EH (cell line): Measurements from ENCODE around the gene KIDINS220.

Experiments used
- DNase-seq: peaks from one replicate; pipeline ENCODE4 v3.0.0-alpha.2; 2015; ENCODE audit warnings: low read depth

KIDINS220 gene

DNA sequence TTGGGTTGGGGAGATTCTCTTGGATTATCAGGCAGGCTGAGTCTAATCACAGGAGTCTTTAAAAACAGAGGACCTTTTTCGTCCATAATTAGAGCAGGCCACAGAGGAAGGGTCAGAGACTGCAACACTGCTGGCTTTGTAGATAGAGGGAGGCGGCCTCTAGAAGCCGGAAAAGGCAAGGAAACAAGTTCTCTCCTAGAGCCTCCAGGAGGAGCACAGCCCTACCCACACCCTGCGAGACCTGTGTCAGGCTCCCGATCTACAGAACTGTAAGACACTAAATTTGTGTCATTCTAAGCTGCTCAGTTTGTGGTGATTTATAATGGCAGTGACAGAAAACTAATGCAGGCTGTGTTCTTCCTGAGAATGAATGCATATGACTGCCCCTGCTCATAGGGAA is 140.2 kb downstream of the KIDINS220 start:
- DNase-seq = no peak

- DNase-seq = peak; percentile 13
These were observed 142.7 kb downstream of the KIDINS220 start for GRCh38 chr2:8694737-8695136.

- no peak for DNase-seq
These were observed 144.1 kb downstream of the KIDINS220 start for GRCh38 chr2:8693157-8693821.

- DNase-seq = no peak
These were observed 144.6 kb downstream of the KIDINS220 start for GRCh38 chr2:8692783-8693156.

DNA sequence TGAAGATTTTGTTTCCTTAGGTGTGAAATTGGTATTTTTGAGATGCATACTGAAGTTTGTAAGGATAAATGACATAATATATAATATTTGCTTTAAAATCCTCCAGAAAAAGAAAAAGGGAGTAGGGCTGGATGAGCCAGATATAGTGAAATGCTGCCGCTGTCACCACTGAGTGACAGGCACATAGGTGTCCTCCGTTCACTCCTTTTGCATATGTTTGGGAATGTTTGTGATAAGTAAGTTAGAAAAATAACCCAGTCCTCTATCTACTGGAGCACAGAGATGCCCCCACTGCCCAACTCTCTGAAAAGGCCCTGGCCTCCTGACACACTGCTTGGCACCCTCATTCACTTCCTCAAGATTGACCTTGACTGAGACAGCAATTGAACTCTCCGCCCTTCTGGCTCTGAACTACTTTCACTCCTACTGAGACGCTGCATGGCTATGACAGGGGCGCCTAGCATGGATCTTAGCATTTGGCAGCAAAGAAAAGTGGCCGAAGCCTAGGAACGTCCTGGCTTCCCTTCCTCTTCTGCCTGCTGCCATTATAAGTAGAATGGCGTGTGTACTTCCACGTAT is 145.5 kb downstream of the KIDINS220 start:
- no peak for DNase-seq

DNA sequence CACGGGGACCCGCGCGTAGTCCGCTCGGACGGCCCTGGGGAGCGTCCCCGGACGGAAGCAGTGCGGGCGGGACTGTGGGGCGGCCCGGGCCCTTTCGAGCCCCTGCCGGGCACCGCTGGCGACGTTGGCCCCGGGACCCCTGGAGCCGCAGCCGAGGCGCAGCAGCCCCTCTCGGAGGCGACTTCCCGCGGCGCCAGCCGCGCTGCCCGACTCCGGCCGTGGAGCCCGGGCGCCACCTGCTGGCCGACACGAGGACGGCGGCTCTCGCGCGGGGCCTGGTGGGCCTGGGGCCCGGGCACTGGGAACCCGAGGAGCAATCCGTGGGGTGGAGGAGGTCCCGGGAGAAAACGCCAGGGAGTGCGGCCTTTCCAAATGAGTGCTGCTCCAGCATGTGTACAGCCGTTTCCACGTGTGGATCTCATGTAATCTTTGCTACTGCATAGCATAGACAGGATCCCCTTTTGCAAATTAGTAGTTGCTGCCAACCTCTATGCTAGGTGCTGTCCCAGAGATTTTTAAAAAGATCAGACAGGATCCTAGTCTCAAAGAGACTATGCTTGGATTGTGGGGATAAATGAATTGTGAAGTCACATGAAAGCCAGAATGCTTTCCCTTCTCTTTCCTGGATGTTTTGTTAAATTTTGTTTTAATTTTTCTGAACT is 151.6 kb downstream of the KIDINS220 start:
- peak; percentile 50 for DNase-seq

DNA sequence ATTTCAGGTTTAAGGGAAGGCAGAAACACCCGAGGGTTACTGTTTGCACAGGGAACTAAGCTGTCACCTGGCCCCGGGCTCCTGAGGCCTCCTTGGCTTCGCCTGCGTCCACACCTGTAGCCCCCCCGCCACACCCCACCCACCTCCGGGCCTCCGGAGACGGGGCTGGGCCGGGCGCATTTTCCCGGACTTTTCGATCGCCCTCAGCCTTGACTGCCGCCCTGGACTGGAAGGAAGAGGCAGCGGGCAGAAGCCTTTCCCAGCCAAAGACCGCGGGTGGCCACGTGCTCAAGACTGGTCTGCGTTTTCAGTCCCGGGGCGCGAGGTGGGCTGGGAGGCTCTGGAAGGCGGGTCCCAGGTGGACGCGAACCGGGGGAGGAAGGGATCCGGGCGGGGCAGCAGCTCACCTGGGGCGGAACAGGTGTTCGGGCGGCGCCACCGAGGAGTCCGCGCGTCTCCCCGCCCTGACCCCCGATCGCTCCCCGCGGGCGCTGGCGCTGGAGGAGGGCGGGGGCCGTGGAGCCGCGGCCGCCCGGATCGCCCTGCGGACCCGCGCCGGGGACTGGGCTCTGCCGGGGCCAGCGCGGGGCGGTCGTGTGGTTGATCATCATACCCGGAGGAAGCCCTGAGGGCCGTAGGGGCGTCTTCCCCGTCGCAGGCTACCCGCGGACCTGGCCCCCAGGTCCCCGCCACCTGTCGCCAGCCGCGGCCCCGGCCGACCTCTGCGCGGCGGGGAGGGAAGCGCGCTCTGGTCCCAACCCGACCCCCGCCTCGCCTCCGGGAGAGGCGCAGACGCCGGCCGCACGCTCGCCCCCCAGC is 152.3 kb downstream of the KIDINS220 start:
- DNase-seq = peak; percentile 63

GRCh38 chr2:8684540-8684877 is 152.9 kb downstream of the KIDINS220 start:
- peak; percentile 51 for DNase-seq

DNA sequence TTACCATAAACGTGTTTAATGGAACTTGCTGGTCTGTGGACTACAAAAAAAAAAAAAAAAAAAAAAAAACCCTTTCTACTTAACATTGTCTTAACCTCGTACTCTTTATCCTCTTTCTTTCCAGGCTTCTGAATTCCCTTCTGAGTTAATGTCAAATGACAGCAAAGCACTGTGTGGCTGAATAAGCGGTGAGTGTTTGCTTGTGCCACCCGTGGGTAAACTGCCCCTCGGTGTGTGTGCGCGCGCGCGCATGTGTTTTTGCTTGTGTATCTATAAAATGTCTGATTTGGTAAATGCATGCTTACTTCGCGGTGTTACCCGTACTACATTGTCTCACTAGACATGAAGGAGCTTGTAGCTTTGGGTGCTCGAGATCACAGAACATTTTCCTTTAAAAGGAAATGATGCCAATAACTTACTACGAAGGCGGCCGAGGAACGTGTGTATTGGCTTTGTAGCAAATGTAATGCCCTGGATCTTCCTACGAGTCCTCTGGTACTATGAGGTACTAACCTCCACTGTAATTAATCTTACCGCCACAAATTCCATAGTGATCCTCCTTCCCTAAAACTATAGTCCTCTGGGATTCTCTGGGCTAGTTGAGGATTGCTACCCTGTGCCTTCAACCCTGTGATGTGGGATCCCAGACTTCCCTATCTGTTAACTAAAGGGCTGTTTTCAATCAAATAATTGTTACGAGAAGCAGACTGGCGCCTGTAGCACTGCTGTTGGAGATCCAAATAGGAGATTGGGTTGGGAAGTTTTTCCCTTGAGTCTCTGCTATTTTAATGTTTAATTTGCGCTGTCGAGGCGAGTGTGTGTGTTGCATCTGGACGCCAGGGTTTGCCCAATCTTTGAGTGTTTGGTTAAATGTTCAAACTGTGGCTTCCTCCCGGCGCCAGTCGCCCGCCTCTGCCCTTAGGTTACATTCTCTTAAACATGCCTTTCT is 154.4 kb downstream of the KIDINS220 start:
- peak; percentile 65 for DNase-seq

DNA sequence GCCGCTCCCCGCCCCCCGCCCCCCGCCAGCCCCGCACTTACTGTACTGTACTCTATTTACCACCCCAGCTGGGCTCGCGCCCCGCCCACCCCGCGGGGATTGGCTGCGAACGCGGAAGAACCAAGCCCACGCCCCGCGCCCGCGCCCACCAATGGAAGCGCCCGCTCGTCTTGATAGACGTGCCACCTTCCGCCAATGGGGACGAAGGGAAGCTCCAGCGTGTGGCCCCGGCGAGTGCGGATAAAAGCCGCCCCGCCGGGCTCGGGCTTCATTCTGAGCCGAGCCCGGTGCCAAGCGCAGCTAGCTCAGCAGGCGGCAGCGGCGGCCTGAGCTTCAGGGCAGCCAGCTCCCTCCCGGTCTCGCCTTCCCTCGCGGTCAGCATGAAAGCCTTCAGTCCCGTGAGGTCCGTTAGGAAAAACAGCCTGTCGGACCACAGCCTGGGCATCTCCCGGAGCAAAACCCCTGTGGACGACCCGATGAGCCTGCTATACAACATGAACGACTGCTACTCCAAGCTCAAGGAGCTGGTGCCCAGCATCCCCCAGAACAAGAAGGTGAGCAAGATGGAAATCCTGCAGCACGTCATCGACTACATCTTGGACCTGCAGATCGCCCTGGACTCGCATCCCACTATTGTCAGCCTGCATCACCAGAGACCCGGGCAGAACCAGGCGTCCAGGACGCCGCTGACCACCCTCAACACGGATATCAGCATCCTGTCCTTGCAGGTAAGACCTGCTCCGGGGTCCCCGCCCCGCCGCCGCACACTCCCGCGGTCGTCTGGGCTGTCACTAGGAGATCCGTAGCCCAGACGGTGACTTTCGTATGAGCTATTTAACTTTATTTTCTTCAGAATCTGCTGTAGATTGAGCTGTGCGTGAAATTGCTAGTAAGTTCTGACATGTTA is 155.4 kb downstream of the KIDINS220 start, which contains the start of gene ID2:
Gene ID2 (plus strand): TSS at position 271 of the 907 bp plus-strand sequence. CDS start 110 bp downstream, at position 381.
- peak; percentile 98 for DNase-seq

GRCh38 chr2:8680822-8681760 is 156.3 kb downstream of the KIDINS220 start:
- DNase-seq = peak; percentile 89

- peak; percentile 80 for DNase-seq
These were observed 157.3 kb downstream of the KIDINS220 start for GRCh38 chr2:8679827-8680731.

DNA sequence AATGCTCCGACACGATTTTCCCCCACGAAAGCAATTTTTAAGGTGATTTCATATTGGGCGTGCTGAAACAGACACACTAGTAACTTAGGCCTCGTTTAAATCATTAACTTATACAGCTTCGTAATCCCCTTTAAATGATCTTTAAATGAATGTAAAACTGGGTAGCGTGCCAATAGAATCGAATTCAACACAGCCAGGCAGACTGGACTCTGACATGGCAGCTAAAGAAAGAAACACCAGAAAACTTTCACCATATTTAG is 157.9 kb downstream of the KIDINS220 start:
- DNase-seq = no peak
